Ishikawa (cell line): Measurements from ENCODE around the gene DCTD.

Experiments
- CREB1 ChIP-seq: IDR thresholded peaks from 2 replicates; pipeline ENCODE4 v1.6.1; 2012; ENCODE audit warnings: low read depth
- EGR1 ChIP-seq: IDR thresholded peaks from 2 replicates; pipeline ENCODE4 v1.6.1; 2012
- EP300 ChIP-seq: IDR thresholded peaks from 2 replicates; pipeline ENCODE4 v1.6.1; 2012; ENCODE audit warnings: borderline replicate concordance
- MAX ChIP-seq: IDR thresholded peaks from 2 replicates; pipeline ENCODE4 v1.6.1; 2012
- NFIC ChIP-seq: IDR thresholded peaks from 2 replicates; pipeline ENCODE4 v1.6.1; 2012
- RAD21 ChIP-seq: IDR thresholded peaks from 2 replicates; pipeline ENCODE4 v1.6.1; 2012; ENCODE audit warnings: low read depth
- TAF1 ChIP-seq: IDR thresholded peaks from 2 replicates; pipeline ENCODE4 v1.6.1; 2012; ENCODE audit warnings: low read depth, mild to moderate bottlenecking
- ZBTB7A ChIP-seq: IDR thresholded peaks from 2 replicates; pipeline ENCODE4 v1.6.1; 2012; ENCODE audit warnings: low read depth
- TF ChIP-seq, protein P1 (sequence below): IDR thresholded peaks from 2 replicates; pipeline ENCODE4 v1.6.1; 2012
- TF ChIP-seq, protein P2 (sequence below): IDR thresholded peaks from 2 replicates; pipeline ENCODE4 v1.6.1; 2012; ENCODE audit warnings: low read depth, mild to moderate bottlenecking

GRCh38 chr4:182930889-182931288 is 13.7 kb upstream of the DCTD start:
- TF ChIP-seq, protein P1, sequence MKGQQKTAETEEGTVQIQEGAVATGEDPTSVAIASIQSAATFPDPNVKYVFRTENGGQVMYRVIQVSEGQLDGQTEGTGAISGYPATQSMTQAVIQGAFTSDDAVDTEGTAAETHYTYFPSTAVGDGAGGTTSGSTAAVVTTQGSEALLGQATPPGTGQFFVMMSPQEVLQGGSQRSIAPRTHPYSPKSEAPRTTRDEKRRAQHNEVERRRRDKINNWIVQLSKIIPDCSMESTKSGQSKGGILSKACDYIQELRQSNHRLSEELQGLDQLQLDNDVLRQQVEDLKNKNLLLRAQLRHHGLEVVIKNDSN: no peak
- TF ChIP-seq EP300 (no peak), ZBTB7A (no peak), RAD21 (no peak), MAX (no peak), EGR1 (no peak), TAF1 (no peak), CREB1 (no peak), NFIC (no peak)
- TF ChIP-seq, protein P2, sequence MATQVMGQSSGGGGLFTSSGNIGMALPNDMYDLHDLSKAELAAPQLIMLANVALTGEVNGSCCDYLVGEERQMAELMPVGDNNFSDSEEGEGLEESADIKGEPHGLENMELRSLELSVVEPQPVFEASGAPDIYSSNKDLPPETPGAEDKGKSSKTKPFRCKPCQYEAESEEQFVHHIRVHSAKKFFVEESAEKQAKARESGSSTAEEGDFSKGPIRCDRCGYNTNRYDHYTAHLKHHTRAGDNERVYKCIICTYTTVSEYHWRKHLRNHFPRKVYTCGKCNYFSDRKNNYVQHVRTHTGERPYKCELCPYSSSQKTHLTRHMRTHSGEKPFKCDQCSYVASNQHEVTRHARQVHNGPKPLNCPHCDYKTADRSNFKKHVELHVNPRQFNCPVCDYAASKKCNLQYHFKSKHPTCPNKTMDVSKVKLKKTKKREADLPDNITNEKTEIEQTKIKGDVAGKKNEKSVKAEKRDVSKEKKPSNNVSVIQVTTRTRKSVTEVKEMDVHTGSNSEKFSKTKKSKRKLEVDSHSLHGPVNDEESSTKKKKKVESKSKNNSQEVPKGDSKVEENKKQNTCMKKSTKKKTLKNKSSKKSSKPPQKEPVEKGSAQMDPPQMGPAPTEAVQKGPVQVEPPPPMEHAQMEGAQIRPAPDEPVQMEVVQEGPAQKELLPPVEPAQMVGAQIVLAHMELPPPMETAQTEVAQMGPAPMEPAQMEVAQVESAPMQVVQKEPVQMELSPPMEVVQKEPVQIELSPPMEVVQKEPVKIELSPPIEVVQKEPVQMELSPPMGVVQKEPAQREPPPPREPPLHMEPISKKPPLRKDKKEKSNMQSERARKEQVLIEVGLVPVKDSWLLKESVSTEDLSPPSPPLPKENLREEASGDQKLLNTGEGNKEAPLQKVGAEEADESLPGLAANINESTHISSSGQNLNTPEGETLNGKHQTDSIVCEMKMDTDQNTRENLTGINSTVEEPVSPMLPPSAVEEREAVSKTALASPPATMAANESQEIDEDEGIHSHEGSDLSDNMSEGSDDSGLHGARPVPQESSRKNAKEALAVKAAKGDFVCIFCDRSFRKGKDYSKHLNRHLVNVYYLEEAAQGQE: no peak
